NB4 (cell line): ENCODE measurements around the gene KCNQ1.

Experiments used
- DNase-seq: peaks from one replicate; pipeline ENCODE4 v3.0.0; 2010; ENCODE audit warnings: low read depth
- H3K4me3 ChIP-seq: one replicate; pipeline ENCODE4 v1.5.1; 2011; ENCODE audit warnings: mild to moderate bottlenecking, low read depth, low read length, moderate library complexity
- MYC ChIP-seq: IDR thresholded peaks from 2 replicates; pipeline ENCODE4 v1.6.1; 2011; ENCODE audit warnings: low read depth, low read length
- POLR2A ChIP-seq: IDR thresholded peaks from 2 replicates; pipeline ENCODE4 v1.6.1; 2011; ENCODE audit warnings: mild to moderate bottlenecking; ENCODE audit not compliant: insufficient read length; ENCODE audit errors: extremely low read depth
- TF ChIP-seq, protein P1 (sequence below): IDR thresholded peaks from 2 replicates; pipeline ENCODE4 v1.6.1; 2011; ENCODE audit warnings: low read depth, low read length
- TF ChIP-seq, protein P2 (sequence below): IDR thresholded peaks from one replicate; pipeline ENCODE4 v1.5.1; 2012; ENCODE audit warnings: low read depth, low read length

The KCNQ1 gene

DNA sequence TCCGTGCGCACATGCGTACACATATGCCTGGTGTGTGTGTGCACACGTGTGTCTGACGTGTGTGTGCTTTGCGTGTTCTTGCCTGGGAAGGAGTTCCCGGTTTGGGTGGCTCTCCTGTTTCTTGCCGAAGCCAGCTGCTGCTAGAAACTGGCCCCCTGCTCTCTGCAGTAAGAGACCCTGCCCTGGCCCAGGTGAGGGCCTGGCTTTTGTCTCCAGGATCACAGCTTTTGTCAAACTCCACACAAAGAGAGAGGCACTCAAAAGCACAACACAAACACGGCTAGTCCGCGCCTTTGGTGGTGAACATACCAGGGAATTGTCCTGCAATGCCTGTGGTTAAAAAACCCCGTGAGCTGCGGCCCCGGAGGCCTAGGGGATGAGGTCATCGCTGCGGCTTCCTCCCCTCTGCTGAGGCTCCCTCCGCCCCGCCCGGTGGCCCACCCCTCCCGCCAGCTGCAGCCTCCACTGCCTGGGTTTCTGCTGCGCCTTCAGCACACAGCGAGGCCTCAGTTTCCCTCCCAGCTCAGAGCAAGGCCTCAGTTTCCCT, 88.9 kb downstream of the KCNQ1 start:
- H3K4me3 ChIP-seq = peak overlapping the region; percentile 41
- peak; percentile 92 for DNase-seq
- TF ChIP-seq, protein P1, sequence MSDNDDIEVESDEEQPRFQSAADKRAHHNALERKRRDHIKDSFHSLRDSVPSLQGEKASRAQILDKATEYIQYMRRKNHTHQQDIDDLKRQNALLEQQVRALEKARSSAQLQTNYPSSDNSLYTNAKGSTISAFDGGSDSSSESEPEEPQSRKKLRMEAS = peak; percentile 11; the same call in 1 of the 2 replicates
- no peak; the same call in 1 of the 2 replicates for TF ChIP-seq MYC
- no peak for TF ChIP-seq POLR2A
- TF ChIP-seq, protein P2, sequence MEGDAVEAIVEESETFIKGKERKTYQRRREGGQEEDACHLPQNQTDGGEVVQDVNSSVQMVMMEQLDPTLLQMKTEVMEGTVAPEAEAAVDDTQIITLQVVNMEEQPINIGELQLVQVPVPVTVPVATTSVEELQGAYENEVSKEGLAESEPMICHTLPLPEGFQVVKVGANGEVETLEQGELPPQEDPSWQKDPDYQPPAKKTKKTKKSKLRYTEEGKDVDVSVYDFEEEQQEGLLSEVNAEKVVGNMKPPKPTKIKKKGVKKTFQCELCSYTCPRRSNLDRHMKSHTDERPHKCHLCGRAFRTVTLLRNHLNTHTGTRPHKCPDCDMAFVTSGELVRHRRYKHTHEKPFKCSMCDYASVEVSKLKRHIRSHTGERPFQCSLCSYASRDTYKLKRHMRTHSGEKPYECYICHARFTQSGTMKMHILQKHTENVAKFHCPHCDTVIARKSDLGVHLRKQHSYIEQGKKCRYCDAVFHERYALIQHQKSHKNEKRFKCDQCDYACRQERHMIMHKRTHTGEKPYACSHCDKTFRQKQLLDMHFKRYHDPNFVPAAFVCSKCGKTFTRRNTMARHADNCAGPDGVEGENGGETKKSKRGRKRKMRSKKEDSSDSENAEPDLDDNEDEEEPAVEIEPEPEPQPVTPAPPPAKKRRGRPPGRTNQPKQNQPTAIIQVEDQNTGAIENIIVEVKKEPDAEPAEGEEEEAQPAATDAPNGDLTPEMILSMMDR = no peak

DNA sequence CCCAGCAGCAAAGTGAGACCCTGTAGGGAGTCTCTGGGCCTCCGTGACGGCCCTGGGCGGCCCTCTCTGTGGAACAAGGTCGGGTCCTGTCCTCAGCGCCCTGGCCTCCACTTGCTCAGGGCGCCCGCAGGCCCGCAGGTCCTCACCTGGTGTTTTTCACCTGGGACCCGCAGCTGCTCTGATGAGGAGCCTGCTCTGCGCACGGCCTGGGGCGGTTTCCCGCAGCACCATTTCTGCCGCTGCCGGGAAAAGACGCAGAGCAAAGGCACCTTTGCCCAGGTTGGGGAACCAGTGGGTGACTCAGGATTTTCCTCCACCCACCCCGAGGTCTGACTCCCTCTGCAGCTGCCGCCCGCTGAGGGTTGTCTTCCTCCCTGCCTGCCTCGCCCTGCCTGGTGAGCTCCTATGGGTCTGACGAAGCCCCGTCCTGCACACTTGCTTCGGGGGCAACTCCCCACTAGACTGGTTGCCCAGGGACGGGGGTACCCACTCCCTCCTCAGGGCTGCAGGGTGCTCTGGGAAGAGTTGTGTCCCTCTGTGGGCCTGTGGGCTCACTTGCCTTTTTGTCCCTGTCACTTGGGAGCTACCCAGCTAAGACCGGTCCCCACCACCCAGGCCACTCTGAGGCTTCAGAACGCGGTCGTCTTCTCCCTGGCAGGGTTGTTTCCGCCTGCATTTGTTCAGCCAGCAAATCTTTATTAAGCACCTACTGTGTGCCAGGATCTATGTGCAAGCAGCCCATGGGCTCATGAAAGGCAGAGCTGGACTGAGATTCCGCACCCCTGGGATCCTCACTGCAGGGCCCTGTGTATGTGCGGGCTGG, 89.5 kb downstream of the KCNQ1 start:
- peak; percentile 83 for DNase-seq
- TF ChIP-seq, protein P1 = peak; percentile 32
- TF ChIP-seq MYC = peak; percentile 32; the same call in 1 of the 2 replicates
- TF ChIP-seq, protein P2 = no peak
- no peak for TF ChIP-seq POLR2A
- peak overlapping the region; percentile 21 for H3K4me3 ChIP-seq

DNA sequence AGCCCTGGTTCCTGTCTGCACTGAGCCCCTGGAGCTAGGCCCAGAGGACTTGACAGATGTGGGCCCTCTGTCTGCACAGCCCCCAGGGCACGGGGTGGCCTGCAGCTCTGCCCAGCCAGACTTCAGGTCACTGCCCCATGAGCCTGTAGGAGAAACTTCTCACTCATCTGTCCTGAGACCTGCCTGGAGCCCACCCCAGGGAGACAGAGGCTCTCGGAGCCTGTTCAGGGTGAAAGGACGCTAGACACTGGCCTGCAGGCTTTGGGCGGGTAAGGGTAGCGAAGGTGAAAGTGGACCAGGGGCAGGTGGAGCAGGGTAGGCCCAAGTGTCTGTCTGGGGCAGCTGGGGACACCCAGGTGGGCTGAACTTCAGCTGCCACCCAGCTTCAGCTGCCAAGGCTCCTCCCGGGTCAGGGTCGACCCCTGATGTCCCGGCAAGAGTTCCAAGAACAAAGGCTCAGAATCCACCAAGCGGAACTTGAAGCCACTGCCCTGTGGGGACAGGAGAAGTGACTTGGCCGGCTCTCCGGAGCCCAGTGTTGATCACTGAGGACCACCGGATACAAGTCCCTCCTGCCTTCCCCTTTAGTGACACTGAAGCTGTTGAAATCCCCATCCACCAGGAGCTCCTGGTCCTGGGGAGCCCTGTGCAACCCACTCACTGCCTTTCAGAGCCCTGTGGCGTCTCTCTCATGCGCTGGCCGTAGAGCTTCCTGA, 90.3 kb downstream of the KCNQ1 start:
- TF ChIP-seq, protein P2 = no peak
- no peak for TF ChIP-seq MYC
- TF ChIP-seq, protein P1 = no peak
- no peak for TF ChIP-seq POLR2A
- DNase-seq = no peak
- no peak overlapping the region for H3K4me3 ChIP-seq

DNA sequence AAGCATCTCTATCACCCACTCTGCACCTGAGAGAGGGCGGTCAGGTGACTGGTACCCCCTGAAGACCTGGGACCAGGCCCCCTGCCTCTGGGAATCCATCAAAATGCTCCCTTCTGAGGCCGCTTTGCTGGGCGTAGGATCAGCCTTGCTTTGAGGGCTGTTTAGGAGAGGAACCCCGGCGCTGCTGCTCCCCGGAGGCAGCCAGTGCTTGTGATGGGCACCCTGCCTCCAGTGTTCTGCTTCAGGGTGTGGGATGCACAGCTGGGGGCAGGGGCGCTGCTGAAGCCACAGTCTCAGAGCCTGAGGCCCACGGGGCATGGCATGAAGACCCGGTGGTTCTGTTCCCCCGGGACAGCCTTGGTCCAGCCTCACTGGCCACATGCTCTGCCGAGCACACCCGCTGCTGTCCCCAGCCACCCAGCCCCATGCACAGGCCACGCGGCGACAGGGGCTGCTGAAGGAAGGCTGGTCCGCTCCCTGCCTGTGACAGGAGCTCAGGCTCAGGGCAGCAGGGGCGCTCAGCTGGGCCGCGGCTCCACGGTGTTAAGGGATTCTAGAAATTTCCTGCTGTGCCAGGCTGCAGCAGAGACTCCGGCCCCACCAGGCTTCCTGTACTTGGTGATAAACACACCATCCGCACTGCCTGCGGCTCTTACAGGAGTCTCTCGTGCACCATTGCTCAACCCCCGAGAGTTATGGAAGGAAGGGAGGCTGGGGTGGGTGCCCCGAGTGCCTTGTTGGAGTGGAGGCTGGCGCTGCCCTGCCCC, 91.0 kb downstream of the KCNQ1 start:
- DNase-seq = no peak
- no peak overlapping the region for H3K4me3 ChIP-seq
- TF ChIP-seq, protein P1 = no peak
- TF ChIP-seq POLR2A (no peak), MYC (no peak)
- TF ChIP-seq, protein P2 = no peak

DNA sequence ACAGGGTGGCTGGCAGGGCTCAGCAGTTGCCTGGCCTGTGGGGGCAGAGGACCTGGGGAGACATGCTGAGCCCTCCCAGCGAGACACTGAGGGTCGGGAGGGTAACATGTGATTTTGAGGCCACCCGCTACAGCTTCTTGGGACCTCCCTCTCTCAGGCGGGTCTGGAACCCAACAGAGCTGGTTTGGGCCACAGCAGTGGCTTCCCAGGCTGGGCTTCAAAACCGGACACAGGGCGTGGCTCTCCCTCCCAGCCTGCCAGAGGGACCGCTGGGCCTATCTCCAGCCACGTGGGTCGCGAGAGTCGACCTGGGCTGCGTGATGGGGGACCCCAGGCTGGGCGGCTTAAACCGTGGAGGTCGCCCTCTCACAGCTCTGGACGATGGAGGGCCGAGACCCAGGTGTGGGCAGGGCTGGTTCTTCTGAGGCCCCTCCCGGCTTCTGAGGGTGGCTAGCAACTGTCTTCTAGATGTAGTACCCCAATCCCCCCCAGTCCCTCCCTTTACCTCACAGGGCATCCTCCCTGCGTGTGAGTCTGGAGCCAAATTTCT, 91.7 kb downstream of the KCNQ1 start:
- no peak for DNase-seq
- TF ChIP-seq POLR2A = no peak
- TF ChIP-seq, protein P1 = no peak
- TF ChIP-seq MYC = no peak
- TF ChIP-seq, protein P2 = no peak
- no peak overlapping the region for H3K4me3 ChIP-seq
